GM12865 (cell line): ENCODE measurements around the gene GPX4.

ENCODE experiments used
- DNase-seq: peaks from one replicate; pipeline ENCODE4 v3.0.0; 2010; ENCODE audit warnings: low read depth
- H3K4me3 ChIP-seq: 2 replicates; pipeline ENCODE4 v1.5.1; 2011; ENCODE audit warnings: mild to moderate bottlenecking, low read depth, low read length, control low read depth
- CTCF ChIP-seq: IDR thresholded peaks from 2 replicates; pipeline ENCODE4 v1.5.1; 2011; ENCODE audit warnings: low read length, control low read depth, low read depth, inconsistent platforms; ENCODE audit not compliant: insufficient read depth; ENCODE audit errors: missing control alignments

Gene GPX4

GRCh38 chr19:1154731-1155351 is 51.0 kb downstream of the GPX4 start:
- DNase-seq, result no peak
- TF ChIP-seq CTCF, result no peak
- no peak overlapping the region for H3K4me3 ChIP-seq

- no peak for TF ChIP-seq CTCF
- no peak for DNase-seq
- H3K4me3 ChIP-seq, result no peak overlapping the region
These were observed 51.8 kb downstream of the GPX4 start for GRCh38 chr19:1155352-1156304.
